GM12865 (cell line): Measurements from ENCODE around the gene ERI3.

Source experiments
- DNase-seq: peaks from one replicate; pipeline ENCODE4 v3.0.0; 2010; ENCODE audit warnings: low read depth
- H3K4me3 ChIP-seq: 2 replicates; pipeline ENCODE4 v1.5.1; 2011; ENCODE audit warnings: mild to moderate bottlenecking, low read depth, low read length, control low read depth
- TF ChIP-seq, protein P1 (sequence below): IDR thresholded peaks from 2 replicates; pipeline ENCODE4 v1.5.1; 2011; ENCODE audit warnings: low read length, control low read depth, low read depth, inconsistent platforms; ENCODE audit not compliant: insufficient read depth; ENCODE audit errors: missing control alignments

The ERI3 gene

DNA sequence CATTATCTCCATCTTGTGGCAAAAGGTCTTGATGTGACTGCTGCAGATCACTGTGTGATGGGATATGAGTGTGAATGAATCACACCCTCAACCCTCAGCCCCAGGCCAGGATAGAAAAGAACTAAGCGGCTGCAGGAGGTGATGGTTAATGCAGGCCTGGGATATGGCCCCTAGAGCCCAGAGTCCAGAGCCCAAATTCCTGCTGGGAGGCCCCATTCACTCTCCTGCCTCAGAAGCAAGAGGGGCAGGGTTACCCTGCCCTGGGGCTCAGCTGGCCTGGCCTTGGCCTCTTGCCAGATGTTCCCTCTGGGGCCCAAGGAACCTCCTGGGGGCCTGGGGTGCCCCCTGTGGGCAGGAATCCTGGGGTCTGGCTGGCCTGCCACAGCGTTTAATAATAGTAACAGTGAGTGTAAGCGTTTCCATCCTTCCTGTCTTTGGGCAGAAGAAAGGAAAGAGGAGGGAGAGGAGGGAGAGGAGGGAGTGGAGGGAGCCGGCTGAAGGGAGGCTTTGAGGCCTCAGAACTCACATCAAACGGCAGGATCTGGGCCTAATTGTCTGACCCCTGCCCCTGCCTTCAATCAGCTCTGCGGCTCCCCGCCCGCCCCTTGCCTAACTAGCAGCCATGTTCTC, 115.6 kb downstream of the ERI3 start:
- DNase-seq, result no peak
- TF ChIP-seq, protein P1, sequence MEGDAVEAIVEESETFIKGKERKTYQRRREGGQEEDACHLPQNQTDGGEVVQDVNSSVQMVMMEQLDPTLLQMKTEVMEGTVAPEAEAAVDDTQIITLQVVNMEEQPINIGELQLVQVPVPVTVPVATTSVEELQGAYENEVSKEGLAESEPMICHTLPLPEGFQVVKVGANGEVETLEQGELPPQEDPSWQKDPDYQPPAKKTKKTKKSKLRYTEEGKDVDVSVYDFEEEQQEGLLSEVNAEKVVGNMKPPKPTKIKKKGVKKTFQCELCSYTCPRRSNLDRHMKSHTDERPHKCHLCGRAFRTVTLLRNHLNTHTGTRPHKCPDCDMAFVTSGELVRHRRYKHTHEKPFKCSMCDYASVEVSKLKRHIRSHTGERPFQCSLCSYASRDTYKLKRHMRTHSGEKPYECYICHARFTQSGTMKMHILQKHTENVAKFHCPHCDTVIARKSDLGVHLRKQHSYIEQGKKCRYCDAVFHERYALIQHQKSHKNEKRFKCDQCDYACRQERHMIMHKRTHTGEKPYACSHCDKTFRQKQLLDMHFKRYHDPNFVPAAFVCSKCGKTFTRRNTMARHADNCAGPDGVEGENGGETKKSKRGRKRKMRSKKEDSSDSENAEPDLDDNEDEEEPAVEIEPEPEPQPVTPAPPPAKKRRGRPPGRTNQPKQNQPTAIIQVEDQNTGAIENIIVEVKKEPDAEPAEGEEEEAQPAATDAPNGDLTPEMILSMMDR, result no peak
- no peak overlapping the region for H3K4me3 ChIP-seq

DNA sequence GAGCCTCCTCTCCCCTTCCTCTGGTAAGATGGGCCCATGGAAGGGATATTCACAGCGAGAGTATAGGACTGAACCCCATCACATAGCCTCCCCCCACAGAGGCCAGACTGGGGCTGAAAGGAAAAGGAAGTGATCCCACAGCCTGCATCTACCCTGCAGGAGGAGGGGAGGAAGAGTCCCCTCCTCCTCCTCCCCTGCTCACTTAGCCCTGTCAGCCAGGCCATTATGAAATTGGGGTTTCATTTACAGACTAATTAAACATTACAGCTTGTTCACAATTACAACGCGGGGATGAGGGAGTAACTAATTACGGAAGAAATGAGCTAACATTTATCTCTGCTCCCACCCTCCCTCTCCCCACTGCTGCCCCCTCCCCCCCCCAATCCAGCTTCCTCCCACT, 116.4 kb downstream of the ERI3 start:
- TF ChIP-seq, protein P1, result no peak
- H3K4me3 ChIP-seq, result no peak overlapping the region
- no peak for DNase-seq

DNA sequence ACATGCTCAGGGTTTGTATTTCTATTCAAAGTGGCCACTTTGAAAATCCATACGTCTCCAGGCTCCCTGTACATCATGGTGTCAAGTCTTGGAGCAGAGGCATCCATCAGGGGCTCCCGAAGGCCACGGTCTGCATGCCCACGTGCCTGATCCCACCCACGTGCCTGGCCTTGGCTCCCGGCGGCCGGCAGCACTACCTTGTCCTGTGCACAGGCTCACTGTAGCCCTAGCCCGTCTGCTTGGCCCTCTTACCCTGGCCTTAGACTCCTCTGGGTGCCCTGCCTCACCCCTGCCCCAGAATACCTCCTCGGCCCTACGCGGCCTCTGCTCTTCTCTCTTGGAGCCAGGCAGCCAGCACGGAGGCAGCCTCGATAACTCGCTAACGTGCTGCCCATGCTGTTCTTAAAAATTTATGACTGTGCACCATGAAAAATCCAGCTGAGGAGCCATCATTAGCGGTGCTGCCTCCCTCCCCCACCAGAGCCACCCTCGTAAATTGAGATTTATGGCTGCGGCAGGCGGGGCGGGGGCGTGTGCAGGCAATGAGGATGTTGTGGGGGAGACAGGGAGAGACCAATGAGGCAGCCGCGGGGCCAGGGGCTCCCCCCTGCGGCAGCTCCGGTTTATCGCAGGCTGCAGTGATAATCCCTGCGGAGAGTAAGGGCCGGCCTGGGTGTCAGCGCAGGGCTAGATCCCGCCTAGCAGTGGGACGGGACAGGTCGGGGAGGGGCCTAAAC, 117.2 kb downstream of the ERI3 start:
- TF ChIP-seq, protein P1, result peak; percentile 52
- peak; percentile 50 for DNase-seq
- no peak overlapping the region for H3K4me3 ChIP-seq

DNA sequence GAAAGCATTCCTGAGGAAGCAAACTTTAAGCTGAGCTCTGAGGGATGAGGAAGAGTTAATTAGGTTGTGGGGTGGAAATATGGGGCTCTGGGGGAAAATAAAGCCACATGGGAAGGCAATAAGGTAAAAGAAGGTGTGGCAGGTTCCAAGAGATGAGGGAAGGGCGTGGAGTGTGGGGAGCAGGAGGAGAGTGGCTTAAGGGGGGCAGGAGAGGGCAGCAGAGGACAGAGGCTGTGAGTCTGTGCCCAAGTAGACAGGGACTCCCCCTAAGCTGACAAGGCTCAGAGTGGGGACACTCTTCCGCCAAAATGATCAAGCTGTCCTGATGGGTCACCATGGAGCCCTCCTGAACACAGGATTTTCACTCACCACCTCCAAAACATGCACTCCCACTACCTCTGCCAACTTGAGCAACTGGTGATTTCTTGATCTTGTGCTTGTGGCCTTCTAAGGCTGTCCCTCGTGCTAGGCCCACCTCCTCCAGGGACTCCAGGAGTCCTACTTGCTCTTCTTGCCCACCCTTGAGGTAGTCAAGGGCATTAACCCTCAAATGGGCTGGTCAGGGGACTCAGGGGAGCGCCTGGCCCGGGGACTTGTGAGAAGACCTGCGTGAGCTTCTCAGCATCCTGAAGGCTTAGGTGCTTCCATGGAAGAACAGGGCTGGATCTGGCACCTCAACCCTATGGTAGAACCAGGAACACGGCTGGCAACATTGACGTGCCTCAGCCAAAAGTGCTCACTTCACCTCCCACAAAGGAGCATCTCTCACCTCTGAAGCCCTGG, 118.4 kb downstream of the ERI3 start:
- TF ChIP-seq, protein P1, result no peak
- DNase-seq, result no peak
- no peak overlapping the region for H3K4me3 ChIP-seq

DNA sequence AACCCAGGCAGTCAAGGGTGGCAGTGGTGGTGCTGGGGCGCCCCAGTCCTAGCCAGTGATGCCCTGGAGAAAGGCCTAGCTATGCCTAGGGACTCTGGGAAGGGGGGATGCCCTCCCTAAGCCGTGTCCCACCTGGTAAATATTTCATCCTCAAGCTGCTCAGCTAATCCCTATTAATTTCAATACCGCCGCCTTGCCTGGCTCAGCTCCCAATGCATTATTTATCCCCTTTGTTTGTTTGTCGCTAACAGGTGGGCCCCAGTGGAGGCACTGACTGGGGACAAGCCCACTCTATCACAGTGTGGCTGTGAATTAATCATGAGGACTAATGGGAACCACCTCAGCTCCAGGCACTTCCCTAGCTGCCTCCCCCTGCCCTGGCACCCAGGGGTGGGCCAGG, 119.2 kb downstream of the ERI3 start:
- TF ChIP-seq, protein P1, result no peak
- DNase-seq, result no peak
- no peak overlapping the region for H3K4me3 ChIP-seq

DNA sequence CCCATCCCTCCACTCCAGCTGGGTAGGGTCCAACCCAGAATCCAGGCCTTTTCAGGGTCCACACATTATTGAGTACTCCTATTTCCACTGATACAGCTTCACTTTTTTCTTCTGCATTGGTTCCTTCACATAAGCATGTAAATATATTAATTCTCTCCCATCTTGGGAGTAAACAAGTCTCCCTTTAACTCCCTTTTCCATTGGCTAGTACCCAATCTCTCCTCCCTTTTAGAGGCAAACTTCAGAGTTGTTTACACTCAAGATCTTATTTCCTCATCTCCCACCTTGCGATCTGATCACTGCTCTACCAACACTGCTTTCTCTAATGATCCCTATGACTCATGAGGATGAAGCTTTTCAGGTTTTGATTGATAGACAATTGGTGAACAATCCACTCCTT, 121.5 kb downstream of the ERI3 start:
- DNase-seq, result no peak
- TF ChIP-seq, protein P1, result no peak
- H3K4me3 ChIP-seq, result no peak overlapping the region
